Stimulated activated CD8-positive, alpha-beta memory T cell treated with anti-CD3 and anti-CD28 coated beads, Interleukin-4, amount 100 ng/mL, for 1 hour (primary cell): ENCODE data around the gene ZP3.
"Not testable (repeated sequence)": the region's sequence is repeated elsewhere in the genome, so short reads cannot be mapped to it uniquely, and the experiment has no call there.

Experiments
- DNase-seq, 2 donors: peaks; one replicate each; pipeline ENCODE4 v3.0.0-alpha.2; 2020; ENCODE audit warnings: low read depth in 2 of 2, low spot score in 1 of 2

The ZP3 gene

GRCh38 chr7:76480403-76481253 is 55.9 kb downstream of the ZP3 start:
- not testable (repeated sequence) for DNase-seq

GRCh38 chr7:76482660-76483059 is 57.9 kb downstream of the ZP3 start:
- DNase-seq = not testable (repeated sequence)

- not testable (repeated sequence) for DNase-seq
These were observed 58.3 kb downstream of the ZP3 start for GRCh38 chr7:76483081-76483480.

- not testable (repeated sequence) for DNase-seq
These were observed 59.7 kb downstream of the ZP3 start for GRCh38 chr7:76484456-76484855.

GRCh38 chr7:76485822-76486610 is 61.3 kb downstream of the ZP3 start:
- not testable (repeated sequence) for DNase-seq

GRCh38 chr7:76486618-76487017 is 61.9 kb downstream of the ZP3 start:
- DNase-seq = not testable (repeated sequence)

GRCh38 chr7:76487969-76488368 is 63.2 kb downstream of the ZP3 start:
- not testable (repeated sequence) for DNase-seq
